Neutrophil (primary cell): ENCODE measurements around the gene TTC39C.

Experiments used
- H3K27ac ChIP-seq: fragments of 200-600 bp; sonication (generic); 2 replicates; pipeline ENCODE4 v1.5.1; 2016; ENCODE audit warnings: mild to moderate bottlenecking, moderate library complexity
- H3K27me3 ChIP-seq: fragments of 200-600 bp; sonication (generic); 2 replicates; pipeline ENCODE4 v1.6.0; 2016; ENCODE audit warnings: mild to moderate bottlenecking
- H3K36me3 ChIP-seq: fragments of 200-600 bp; sonication (generic); 2 replicates; pipeline ENCODE4 v1.5.1; 2017
- H3K4me1 ChIP-seq, 2 experiments: fragments of 200-600 bp in 1 of 2; sonication (generic) in 1 of 2; 1 replicate in 1 of 2; 2 replicates in 1 of 2; pipeline versions ENCODE4 v1.5.1 to v1.6.1; 2013 to 2016; ENCODE audit warnings: low read depth in 1 of 2, low read length in 1 of 2, mild to moderate bottlenecking in 1 of 2, moderate library complexity in 1 of 2; ENCODE audit not compliant: control insufficient read depth in 1 of 2, insufficient read depth in 1 of 2
- H3K4me3 ChIP-seq, 2 experiments: fragments of 200-600 bp in 1 of 2; sonication (generic) in 1 of 2; 1 replicate in 1 of 2; 2 replicates in 1 of 2; pipeline ENCODE4 v1.5.1; 2013 to 2016; ENCODE audit warnings: low read depth in 1 of 2, low read length in 1 of 2, mild to moderate bottlenecking in 1 of 2, moderate library complexity in 1 of 2
- H3K9me3 ChIP-seq: fragments of 200-600 bp; sonication (generic); 2 replicates; pipeline ENCODE4 v1.5.1; 2016
- CTCF ChIP-seq: fragments of 200-600 bp; sonication (generic); IDR thresholded peaks from 2 replicates; pipeline ENCODE4 v1.5.1; 2016; ENCODE audit warnings: antibody characterized with exemption

The TTC39C gene

GRCh38 chr18:24126155-24126961 is 111.8 kb downstream of the TTC39C start:
- Histone ChIP-seq H3K4me1 (no peaks in the 10 kb centered on the region), H3K36me3 (peaks cover 65% of the 10 kb centered on the region)
- TF ChIP-seq CTCF: no peak

GRCh38 chr18:24127735-24128134 is 113.2 kb downstream of the TTC39C start:
- no peaks in the 10 kb centered on the region for H3K27me3 ChIP-seq
- no peak overlapping the region for H3K27ac ChIP-seq
- TF ChIP-seq CTCF: no peak
- no peaks in the 10 kb centered on the region for H3K4me1 ChIP-seq
- peaks cover 68% of the 10 kb centered on the region for H3K36me3 ChIP-seq
- no peak overlapping the region for H3K4me3 ChIP-seq
- no peaks in the 10 kb centered on the region for H3K9me3 ChIP-seq

More at GRCh38 chr18:24126155-24126961, 111.8 kb downstream of the TTC39C start:
- H3K9me3 ChIP-seq: no peaks in the 10 kb centered on the region
- H3K27ac ChIP-seq: no peak overlapping the region
- H3K4me3 ChIP-seq: no peak overlapping the region
- no peaks in the 10 kb centered on the region for H3K27me3 ChIP-seq

GRCh38 chr18:24128700-24129099 is 114.1 kb downstream of the TTC39C start:
- no peak overlapping the region for H3K27ac ChIP-seq

GRCh38 chr18:24130494-24130893 is 115.9 kb downstream of the TTC39C start:
- H3K9me3 ChIP-seq: no peaks in the 10 kb centered on the region
- no peak overlapping the region for H3K27ac ChIP-seq
- H3K4me1 ChIP-seq: no peaks in the 10 kb centered on the region
- no peaks in the 10 kb centered on the region for H3K27me3 ChIP-seq
- TF ChIP-seq CTCF: no peak
- H3K4me3 ChIP-seq: no peak overlapping the region
- H3K36me3 ChIP-seq: peaks cover 61% of the 10 kb centered on the region

More at GRCh38 chr18:24128700-24129099, 114.1 kb downstream of the TTC39C start:
- no peak for TF ChIP-seq CTCF
- Histone ChIP-seq H3K27me3 (no peaks in the 10 kb centered on the region), H3K4me1 (no peaks in the 10 kb centered on the region), H3K4me3 (no peak overlapping the region), H3K9me3 (no peaks in the 10 kb centered on the region), H3K36me3 (peaks cover 77% of the 10 kb centered on the region)

GRCh38 chr18:24136967-24137373 is 122.4 kb downstream of the TTC39C start:
- H3K36me3 ChIP-seq: peaks cover 15% of the 10 kb centered on the region
- H3K27me3 ChIP-seq: peaks cover 37% of the 10 kb centered on the region
- no peak overlapping the region for H3K27ac ChIP-seq
- no peak overlapping the region for H3K4me3 ChIP-seq
- H3K9me3 ChIP-seq: no peaks in the 10 kb centered on the region
- TF ChIP-seq CTCF: no peak
- peaks cover 13 to 14% of the 10 kb centered on the region in 2 experiments for H3K4me1 ChIP-seq
